ENCODE data around the gene F2. TPM values are rescaled to one million over a fixed set of nuclear protein-coding genes. Genes with fewer than 3 reads are reported as not detected.

F2 gene
- total and polyA plus RNA-seq, 2 of the 13 experiments (the other 11 are each of a cell fraction or from before 2014, with no cell fraction given): 330 to 801 TPM

GRCh38 chr11:46695345-46696211, 23.4 kb upstream of the F2 start (continued):
- TF ChIP-seq KDM2A (CRISPR knock-in tag; IDR thresholded peaks at IDR 0.05; ENCODE audit: borderline replicate concordance, low read depth) (no peak), KLF13 (CRISPR knock-in tag; IDR thresholded peaks at IDR 0.05) (no peak), MTA1 (CRISPR knock-in tag; IDR thresholded peaks at IDR 0.05; ENCODE audit: borderline replicate concordance) (0 out of 2 replicates have a peak, but pooled peaks have one; percentile 21), SP2 (CRISPR knock-in tag; IDR thresholded peaks at IDR 0.05) (no peak), ZNF280B (CRISPR knock-in tag; IDR thresholded peaks at IDR 0.05; ENCODE audit: borderline replicate concordance) (no peak), ZBTB1 (CRISPR knock-in tag; IDR thresholded peaks at IDR 0.05; ENCODE audit: borderline replicate concordance) (no peak), TMF1 (CRISPR knock-in tag; IDR thresholded peaks at IDR 0.05; ENCODE audit: low read depth) (no peak), PRPF4 (IDR thresholded peaks at IDR 0.05; ENCODE audit: low read depth, low read length, poor library complexity, severe bottlenecking) (no peak), U2AF2 (IDR thresholded peaks at IDR 0.05; ENCODE audit: low read depth, low read length) (no peak), ARNT2 (CRISPR knock-in tag; IDR thresholded peaks at IDR 0.05; ENCODE audit: low read depth) (no peak), ZNF605 (CRISPR knock-in tag; IDR thresholded peaks at IDR 0.05) (peak; percentile 75; the same call in 1 of the 2 replicates), ATAD3A (CRISPR knock-in tag; IDR thresholded peaks at IDR 0.05) (no peak), CHCHD3 (CRISPR knock-in tag; IDR thresholded peaks at IDR 0.05) (no peak), HMGXB3 (CRISPR knock-in tag; IDR thresholded peaks at IDR 0.05; ENCODE audit: borderline replicate concordance) (0 out of 2 replicates have a peak, but pooled peaks have one; percentile 45), RBFOX2 (IDR thresholded peaks at IDR 0.05; ENCODE audit: low read depth, low read length) (peak; percentile 7; the same call in 1 of the 2 replicates), ZNF124 (CRISPR knock-in tag; IDR thresholded peaks at IDR 0.05) (no peak), PCBP2 (optimal IDR thresholded peaks at IDR 0.05; ENCODE audit: low read depth, low read length, poor library complexity, severe bottlenecking) (no peak), ZKSCAN5 (CRISPR knock-in tag; IDR thresholded peaks at IDR 0.05) (no peak)
